A549 (cell line): ENCODE data around the gene AP3D1. TPM values are rescaled to one million over a fixed set of nuclear protein-coding genes. Genes with fewer than 3 reads are reported as not detected.

Experiments used
- ATAC-seq, 2 experiments: fragments of 200-7000 bp in 1 of 2; fragments of >200 bp in 1 of 2; cut with Nextera tagmentation in 1 of 2; cut with Tn5 transposase in 1 of 2; 3 replicates each; pipeline versions ENCODE4 v1.8.0 to v1.9.1; 2018 to 2020; ENCODE audit warnings: mild to moderate bottlenecking in 1 of 2, moderate library complexity in 1 of 2
- CTCF ChIA-PET: fragments of 300-600 bp; sonication (Branson Sonifier 250); formaldehyde crosslinking; extraction: SDS; loops from one replicate; lab custom pipeline; 2021; ENCODE audit warnings: antibody characterized with exemption, inconsistent platforms; lab: Yijun Ruan, JAX
- POLR2A ChIA-PET: fragments of 350-600 bp; formaldehyde crosslinking; extraction: SDS; loops from one replicate; lab custom pipeline; 2021; ENCODE audit warnings: antibody characterized with exemption, inconsistent platforms; lab: Yijun Ruan, JAX
- DNase-seq, 2 experiments: peaks; one replicate each; pipeline versions ENCODE4 v3.0.0 to v3.0.0-alpha.2; 2011 to 2016; ENCODE audit warnings: low read depth in 1 of 2, low spot score in 1 of 2
- FAIRE-seq: peaks from 2 replicates; lab custom pipeline; 2011; peaks lifted over from hg19 to GRCh38; lab: Jason Lieb, UNC
- H3K27ac ChIP-seq, 2 experiments: fragments of >200 bp; sonication (Bioruptor Twin); formaldehyde crosslinking; 3 replicates each; pipeline ENCODE4 v1.5.1; 2016 to 2017
- H3K4me1 ChIP-seq: fragments of >200 bp; sonication (Bioruptor Twin); formaldehyde crosslinking; 3 replicates; pipeline ENCODE4 v1.6.1; 2016
- H3K4me2 ChIP-seq: fragments of >200 bp; sonication (Bioruptor Twin); formaldehyde crosslinking; 3 replicates; pipeline ENCODE4 v1.6.1; 2016
- H3K4me3 ChIP-seq: fragments of >200 bp; sonication (Bioruptor Twin); formaldehyde crosslinking; 3 replicates; pipeline ENCODE4 v1.5.1; 2016
- H3K9me3 ChIP-seq: fragments of >200 bp; sonication (Bioruptor Twin); formaldehyde crosslinking; 3 replicates; pipeline ENCODE4 v1.6.1; 2016
- CBX8 ChIP-seq: fragments of 200-600 bp; sonication (generic); IDR thresholded peaks from 2 replicates; pipeline ENCODE4 v1.6.1; 2016
- CHD4 ChIP-seq: fragments of 200-600 bp; sonication (generic); IDR thresholded peaks from 2 replicates; pipeline ENCODE4 v1.6.1; 2016; ENCODE audit warnings: antibody characterized with exemption, mild to moderate bottlenecking, borderline replicate concordance
- CTCF ChIP-seq: fragments of >200 bp; sonication (Bioruptor Twin); formaldehyde crosslinking; IDR thresholded peaks from 3 replicates; pipeline ENCODE4 v1.5.1; 2016
- E2F6 ChIP-seq: IDR thresholded peaks from 2 replicates; pipeline ENCODE4 v1.6.1; 2012; ENCODE audit warnings: low read depth, borderline replicate concordance
- EHF ChIP-seq: fragments of 250-450 bp; sonication (Bioruptor Pico); IDR thresholded peaks from 2 replicates; pipeline ENCODE4 v1.5.0; 2020; ENCODE audit warnings: mild to moderate bottlenecking
- FOSB ChIP-seq: fragments of 250-450 bp; sonication (Bioruptor Pico); IDR thresholded peaks from 2 replicates; pipeline ENCODE4 v1.5.0; 2020; ENCODE audit warnings: mild to moderate bottlenecking, moderate library complexity
- HDAC2 ChIP-seq: fragments of 200-600 bp; sonication (generic); IDR thresholded peaks from 2 replicates; pipeline ENCODE4 v1.6.1; 2016
- HES2 ChIP-seq: fragments of >200 bp; sonication (Bioruptor Twin); formaldehyde crosslinking; IDR thresholded peaks from 2 replicates; pipeline ENCODE4 v1.6.1; 2016
- HMGXB4 ChIP-seq: fragments of 250-450 bp; sonication (Bioruptor Pico); IDR thresholded peaks from 2 replicates; pipeline ENCODE4 v1.5.0; 2021; ENCODE audit warnings: mild to moderate bottlenecking, moderate library complexity, borderline replicate concordance
- HOXA7 ChIP-seq: fragments of 250-450 bp; sonication (Bioruptor Pico); IDR thresholded peaks from 2 replicates; pipeline ENCODE4 v1.5.0; 2020; ENCODE audit warnings: mild to moderate bottlenecking, moderate library complexity
- JUN ChIP-seq, 2 experiments: fragments of >200 bp; sonication (Bioruptor Twin); formaldehyde crosslinking; IDR thresholded peaks; 2 replicates in 1 of 2; 3 replicates in 1 of 2; pipeline ENCODE4 v1.6.1; 2016 to 2017
- JUNB ChIP-seq: fragments of >200 bp; sonication (Bioruptor Twin); formaldehyde crosslinking; IDR thresholded peaks from 2 replicates; pipeline ENCODE4 v1.6.1; 2016
- KDM5A ChIP-seq: fragments of 200-600 bp; sonication (generic); IDR thresholded peaks from 2 replicates; pipeline ENCODE4 v1.6.1; 2016; ENCODE audit warnings: antibody characterized with exemption, mild to moderate bottlenecking
- MYC ChIP-seq: IDR thresholded peaks from 2 replicates; pipeline ENCODE4 v1.6.1; 2012; ENCODE audit warnings: mild to moderate bottlenecking, inconsistent platforms, low read length, improper control_type of control experiment, borderline replicate concordance
- NPAS2 ChIP-seq: fragments of 250-450 bp; sonication (Bioruptor Pico); IDR thresholded peaks from 2 replicates; pipeline ENCODE4 v1.8.0; 2022; ENCODE audit warnings: mild to moderate bottlenecking, moderate library complexity, borderline replicate concordance
- PBX3 ChIP-seq: IDR thresholded peaks from 2 replicates; pipeline ENCODE4 v1.6.1; 2012
- POLR2AphosphoS2 ChIP-seq: conservative IDR thresholded peaks from 2 replicates; pipeline ENCODE4 v1.6.1; 2012; ENCODE audit warnings: low read length, improper control_type of control experiment, inconsistent platforms
- RAD21 ChIP-seq, 2 experiments: fragments of >200 bp in 1 of 2; sonication (Bioruptor Twin) in 1 of 2; formaldehyde crosslinking in 1 of 2; IDR thresholded peaks in 1 of 2; conservative IDR thresholded peaks in 1 of 2; 2 replicates in 1 of 2; 3 replicates in 1 of 2; pipeline ENCODE4 v1.6.1; 2012 to 2018; ENCODE audit warnings: inconsistent platforms in 1 of 2
- RFX5 ChIP-seq: fragments of 450-650 bp; IDR thresholded peaks from 2 replicates; pipeline ENCODE4 v1.7.1; 2014; ENCODE audit warnings: antibody characterized with exemption, mild to moderate bottlenecking, moderate library complexity
- SREBF2 ChIP-seq: fragments of 450-650 bp; IDR thresholded peaks from 2 replicates; pipeline ENCODE4 v1.6.1; 2014; ENCODE audit warnings: mild to moderate bottlenecking, moderate library complexity
- TFCP2L1 ChIP-seq: fragments of 250-450 bp; sonication (Bioruptor Pico); IDR thresholded peaks from 2 replicates; pipeline ENCODE4 v1.5.0; 2021; ENCODE audit warnings: mild to moderate bottlenecking
- WGBS: methylation state at CpG from one replicate; pipeline ENCODE4 v1.1.6; 2017; ENCODE audit errors: missing lambda C conversion rate; 5-methylcytosine and 5-hydroxymethylcytosine counted together
- polyA plus RNA-seq, 4 experiments: library from polyadenylated mRNA; depleted of rRNA in 3 of 4; stranded (reverse); fragments of >200 nt; fragmentation: RNase III in 1 of 4; extraction: RNeasy Plus Mini Kit Qiagen cat#74134 plus additional on column Dnase treatment in 1 of 4; gene quantifications; 2 replicates in 3 of 4; 3 replicates in 1 of 4; pipeline ENCODE4 v1.2.3, GENCODE V29; 2011 to 2017
- TF ChIP-seq, protein P1 (sequence below): fragments of 200-600 bp; sonication (generic); IDR thresholded peaks from 2 replicates; pipeline ENCODE4 v1.6.1; 2016; ENCODE audit warnings: antibody characterized with exemption, mild to moderate bottlenecking, moderate library complexity
- TF ChIP-seq, protein P2 (sequence below): fragments of 450-650 bp; IDR thresholded peaks from 2 replicates; pipeline ENCODE4 v1.6.1; 2014; ENCODE audit warnings: antibody characterized with exemption

Gene AP3D1
- polyA plus RNA-seq, 2 of the 4 experiments (the other 2 are of a cell fraction), result 44.4 to 66.9 TPM

DNA sequence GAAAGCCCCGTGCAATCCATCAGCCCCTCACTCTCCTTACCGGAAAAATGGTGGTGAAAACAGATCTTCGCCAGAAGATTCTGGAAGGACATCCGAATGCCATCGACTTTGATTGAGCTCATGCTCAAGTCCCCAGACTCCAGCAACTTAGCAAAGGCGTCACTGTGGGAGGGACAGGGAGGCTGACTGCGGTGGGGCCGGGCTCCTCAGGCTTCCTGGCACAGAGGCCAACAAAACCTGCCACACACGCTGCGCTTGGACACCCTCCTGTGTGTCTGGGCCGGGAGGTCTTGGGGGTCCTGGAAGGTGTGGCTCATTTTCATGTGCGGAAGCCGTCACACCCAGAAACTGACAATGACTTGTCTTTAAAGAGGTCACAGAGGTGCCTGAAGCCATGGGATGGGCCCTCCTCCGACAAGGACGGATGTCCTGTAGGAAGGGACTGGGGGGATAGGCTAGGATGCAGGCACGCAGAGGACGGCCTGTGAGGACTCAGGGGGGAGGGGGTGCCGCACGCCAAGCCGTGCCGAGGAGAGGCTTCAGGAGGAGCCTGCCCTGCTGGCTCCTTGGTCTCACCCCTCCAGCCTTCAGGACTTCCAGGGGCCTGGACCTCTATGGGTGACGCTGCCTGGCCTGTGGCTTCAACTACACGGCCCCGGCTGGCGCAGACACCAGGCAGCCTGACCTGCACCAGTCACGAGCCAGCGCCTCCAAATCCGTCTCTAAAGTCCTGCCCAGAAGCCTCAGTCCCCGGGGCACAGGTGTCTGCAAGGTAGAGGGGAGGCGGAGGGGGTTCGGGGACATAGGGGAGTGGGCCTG lies 42.1 kb downstream of the AP3D1 start:
- WGBS, result 94% methylated on average over 14 of the region's 31 CpGs
- FAIRE-seq, result no peak

DNA sequence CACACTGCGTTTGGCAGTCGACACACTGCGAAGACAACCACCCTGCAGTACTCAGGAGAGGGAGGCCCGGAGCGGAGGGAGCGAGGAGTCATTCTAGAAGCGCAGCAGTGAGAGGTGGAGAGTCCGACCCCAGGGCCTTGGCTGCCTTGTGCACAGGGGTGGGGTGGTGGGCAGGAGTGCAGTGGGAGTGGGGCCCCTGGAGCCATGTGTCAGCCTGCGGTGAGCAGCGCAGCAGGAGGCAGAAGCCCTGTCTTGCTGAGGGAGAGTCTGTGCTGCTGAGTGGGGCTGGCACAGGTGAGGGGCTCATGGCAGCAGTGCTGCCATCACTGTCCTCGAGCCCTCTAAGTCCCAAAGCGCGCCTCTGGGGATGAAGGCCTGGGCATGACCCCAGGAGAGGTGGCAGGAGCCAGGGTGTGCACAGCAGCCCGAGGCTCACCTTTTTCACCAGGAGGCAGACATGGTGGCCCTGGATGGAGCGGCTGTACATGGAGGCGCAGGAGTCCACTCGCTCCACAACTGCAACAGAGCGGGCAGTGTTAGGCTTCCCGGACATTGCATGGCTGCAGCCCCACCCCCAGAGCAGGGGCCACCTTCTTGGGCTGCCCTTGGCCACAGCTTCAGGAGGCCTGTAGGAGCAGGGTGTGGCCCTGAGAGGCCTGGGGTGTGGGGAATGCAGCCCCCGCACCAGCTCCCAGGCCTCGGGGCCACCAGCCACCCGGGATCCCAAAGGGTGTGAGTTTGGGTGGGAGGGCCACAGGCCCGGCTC lies 42.9 kb downstream of the AP3D1 start:
- Histone ChIP-seq H3K27ac (no peak overlapping the region), H3K4me2 (no peak overlapping the region), H3K9me3 (no peaks in the 10 kb centered on the region; the same call in 2 of the 3 replicates), H3K4me1 (no peaks in the 10 kb centered on the region), H3K4me3 (no peak overlapping the region)
- TF ChIP-seq MYC, result no peak
- TF ChIP-seq CHD4, result no peak
- TF ChIP-seq TFCP2L1, result no peak
- TF ChIP-seq, protein P1, sequence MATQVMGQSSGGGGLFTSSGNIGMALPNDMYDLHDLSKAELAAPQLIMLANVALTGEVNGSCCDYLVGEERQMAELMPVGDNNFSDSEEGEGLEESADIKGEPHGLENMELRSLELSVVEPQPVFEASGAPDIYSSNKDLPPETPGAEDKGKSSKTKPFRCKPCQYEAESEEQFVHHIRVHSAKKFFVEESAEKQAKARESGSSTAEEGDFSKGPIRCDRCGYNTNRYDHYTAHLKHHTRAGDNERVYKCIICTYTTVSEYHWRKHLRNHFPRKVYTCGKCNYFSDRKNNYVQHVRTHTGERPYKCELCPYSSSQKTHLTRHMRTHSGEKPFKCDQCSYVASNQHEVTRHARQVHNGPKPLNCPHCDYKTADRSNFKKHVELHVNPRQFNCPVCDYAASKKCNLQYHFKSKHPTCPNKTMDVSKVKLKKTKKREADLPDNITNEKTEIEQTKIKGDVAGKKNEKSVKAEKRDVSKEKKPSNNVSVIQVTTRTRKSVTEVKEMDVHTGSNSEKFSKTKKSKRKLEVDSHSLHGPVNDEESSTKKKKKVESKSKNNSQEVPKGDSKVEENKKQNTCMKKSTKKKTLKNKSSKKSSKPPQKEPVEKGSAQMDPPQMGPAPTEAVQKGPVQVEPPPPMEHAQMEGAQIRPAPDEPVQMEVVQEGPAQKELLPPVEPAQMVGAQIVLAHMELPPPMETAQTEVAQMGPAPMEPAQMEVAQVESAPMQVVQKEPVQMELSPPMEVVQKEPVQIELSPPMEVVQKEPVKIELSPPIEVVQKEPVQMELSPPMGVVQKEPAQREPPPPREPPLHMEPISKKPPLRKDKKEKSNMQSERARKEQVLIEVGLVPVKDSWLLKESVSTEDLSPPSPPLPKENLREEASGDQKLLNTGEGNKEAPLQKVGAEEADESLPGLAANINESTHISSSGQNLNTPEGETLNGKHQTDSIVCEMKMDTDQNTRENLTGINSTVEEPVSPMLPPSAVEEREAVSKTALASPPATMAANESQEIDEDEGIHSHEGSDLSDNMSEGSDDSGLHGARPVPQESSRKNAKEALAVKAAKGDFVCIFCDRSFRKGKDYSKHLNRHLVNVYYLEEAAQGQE, result no peak
- TF ChIP-seq CBX8, result no peak
- TF ChIP-seq HOXA7 (CRISPR knock-in tag), result no peak
- TF ChIP-seq HDAC2, result no peak
- TF ChIP-seq PBX3, result no peak
- no peak for TF ChIP-seq JUNB
- TF ChIP-seq HMGXB4 (CRISPR knock-in tag), result no peak
- no peak for TF ChIP-seq SREBF2
- TF ChIP-seq E2F6, result no peak
- no peak for TF ChIP-seq NPAS2 (CRISPR knock-in tag)
- no peak for TF ChIP-seq RAD21 (conservative IDR thresholded peaks at IDR 0.05 in 1 of 2, IDR thresholded peaks at IDR 0.05 in 1 of 2)
- no peak for TF ChIP-seq JUN (IDR thresholded peaks at IDR 0.05)
- no peak for TF ChIP-seq CTCF
- no peak for TF ChIP-seq HES2
- TF ChIP-seq KDM5A, result no peak
- TF ChIP-seq FOSB (CRISPR knock-in tag), result no peak
- no peak for TF ChIP-seq POLR2AphosphoS2
- ChIA-PET POLR2A (no interaction called here), CTCF (interaction anchor here (0.7 kb wide), 1 partner anchor 11 kb away, joined by 3 read pairs; no protein-coding TSS in a partner anchor)
- DNase-seq (no peak), FAIRE-seq (no peak), ATAC-seq (no peak)
- WGBS, result 94% methylated on average over 15 of the region's 23 CpGs

More for the DNA sequence above, 42.1 kb downstream of the AP3D1 start:
- H3K9me3 ChIP-seq, result no peaks in the 10 kb centered on the region; the same call in 2 of the 3 replicates
- H3K4me3 ChIP-seq, result no peak overlapping the region
- POLR2A ChIA-PET, result no interaction called here
- no peak overlapping the region for H3K4me2 ChIP-seq
- CTCF ChIA-PET, result interaction anchor here (0.7 to 1.1 kb wide), 2 partner anchors 12 to 169 kb away, joined by 3 read pairs; no protein-coding TSS in a partner anchor
- no peaks in the 10 kb centered on the region for H3K4me1 ChIP-seq
- TF ChIP-seq RFX5 (no peak), EHF (no peak)
- TF ChIP-seq, protein P2, sequence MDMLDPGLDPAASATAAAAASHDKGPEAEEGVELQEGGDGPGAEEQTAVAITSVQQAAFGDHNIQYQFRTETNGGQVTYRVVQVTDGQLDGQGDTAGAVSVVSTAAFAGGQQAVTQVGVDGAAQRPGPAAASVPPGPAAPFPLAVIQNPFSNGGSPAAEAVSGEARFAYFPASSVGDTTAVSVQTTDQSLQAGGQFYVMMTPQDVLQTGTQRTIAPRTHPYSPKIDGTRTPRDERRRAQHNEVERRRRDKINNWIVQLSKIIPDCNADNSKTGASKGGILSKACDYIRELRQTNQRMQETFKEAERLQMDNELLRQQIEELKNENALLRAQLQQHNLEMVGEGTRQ, result no peak
- no peak for ATAC-seq
- no peak overlapping the region for H3K27ac ChIP-seq
- DNase-seq, result no peak
